NCI-H460 (cell line): ENCODE measurements around the gene ANGEL2. TPM values are rescaled to one million over a fixed set of nuclear protein-coding genes. Genes with fewer than 3 reads are reported as not detected.

ENCODE experiments used
- DNase-seq: peaks from one replicate; pipeline ENCODE4 v3.0.0-alpha.2; 2016; ENCODE audit warnings: low read depth; ENCODE audit errors: extremely low read depth
- total RNA-seq: library from RNA; depleted of rRNA; stranded (reverse); fragments of >200 nt; shearing (Covaris generic); gene quantifications from 2 replicates; pipeline ENCODE4 v1.2.3, GENCODE V29; 2014; rRNA removed

The ANGEL2 gene
- total RNA-seq, 1 experiment from 2014 or later, result 72.2 TPM

- no peak for DNase-seq
Observed at GRCh38 chr1:212954514-212954913, 61.2 kb downstream of the ANGEL2 start.

GRCh38 chr1:212953321-212953720 is 62.3 kb downstream of the ANGEL2 start:
- no peak for DNase-seq

- DNase-seq, result no peak
Observed at GRCh38 chr1:212952641-212952976, 63.1 kb downstream of the ANGEL2 start.

- no peak for DNase-seq
Observed at GRCh38 chr1:212951947-212952640, 63.6 kb downstream of the ANGEL2 start.

- DNase-seq, result no peak
Observed at GRCh38 chr1:212951126-212951946, 64.3 kb downstream of the ANGEL2 start.

- DNase-seq, result peak; percentile 80
Observed at GRCh38 chr1:212950243-212951125, 65.2 kb downstream of the ANGEL2 start, which contains the start of gene VASH2. VASH2 (plus strand) TSS chr1:212950541; CDS start chr1:212951543, 1,002 bp downstream.

GRCh38 chr1:212949771-212950170 is 65.9 kb downstream of the ANGEL2 start:
- no peak for DNase-seq

- DNase-seq, result no peak
Observed at GRCh38 chr1:212946872-212947271, 68.8 kb downstream of the ANGEL2 start.

- no peak for DNase-seq
Observed at GRCh38 chr1:212945463-212946160, 70.1 kb downstream of the ANGEL2 start.

- DNase-seq, result no peak
Observed at GRCh38 chr1:212945056-212945455, 70.6 kb downstream of the ANGEL2 start.

- no peak for DNase-seq
Observed at GRCh38 chr1:212944229-212944901, 71.3 kb downstream of the ANGEL2 start.

- no peak for DNase-seq
Observed at GRCh38 chr1:212943393-212943710, 72.3 kb downstream of the ANGEL2 start.

GRCh38 chr1:212942679-212943392 is 72.8 kb downstream of the ANGEL2 start:
- no peak for DNase-seq

Other genes starting within 250 kb of the ANGEL2 start
- 50.3 and 57.9 TPM in 2 replicates for gene NSL1, start 224.1 kb downstream of the ANGEL2 start, total RNA-seq
- gene TATDN3, start 224.0 kb downstream of the ANGEL2 start, total RNA-seq, result 37.5 and 41.1 TPM in 2 replicates
- not detected in 2 replicates for gene SPATA45, start 168.2 kb downstream of the ANGEL2 start, total RNA-seq
- 19.1 and 19.9 TPM in 2 replicates for gene FLVCR1, start 157.6 kb downstream of the ANGEL2 start, total RNA-seq
- 1.3 and 2.8 TPM in 2 replicates for gene VASH2, start 65.3 kb downstream of the ANGEL2 start, total RNA-seq
- 33.4 and 34.9 TPM in 2 replicates for gene RPS6KC1, start 35.4 kb upstream of the ANGEL2 start, total RNA-seq